Upper lobe of left lung (tissue), 6 donors: ENCODE data around the gene NALCN. TPM values are rescaled to one million over a fixed set of nuclear protein-coding genes. Genes with fewer than 3 reads are reported as not detected.

Experiments used
- ATAC-seq, 2 donors: fragments of 200-7000 bp; cut with Tn5 transposase; one replicate each; pipeline ENCODE4 v1.9.1; 2022; ENCODE audit warnings: mild to moderate bottlenecking in 2 of 2, moderate library complexity in 2 of 2; ENCODE audit not compliant: low FRiP score in 2 of 2
- DNase-seq, 2 donors: peaks; one replicate each; pipeline ENCODE4 v3.0.0-alpha.2; 2019 to 2020
- H3K27ac ChIP-seq, 4 donors: fragments of 200-600 bp; sonication (generic); one replicate each; pipeline ENCODE4 v1.5.1; 2016 to 2019
- H3K27me3 ChIP-seq, 4 donors: fragments of 200-600 bp; sonication (generic); one replicate each; pipeline ENCODE4 v1.5.1; 2017 to 2019
- H3K36me3 ChIP-seq, 4 donors: fragments of 200-600 bp; sonication (generic); one replicate each; pipeline ENCODE4 v1.5.1; 2016 to 2019
- H3K4me1 ChIP-seq, 4 donors: fragments of 200-600 bp; sonication (generic); one replicate each; pipeline ENCODE4 v1.5.1; 2018 to 2019
- H3K4me3 ChIP-seq, 4 donors: fragments of 200-600 bp; sonication (generic); one replicate each; pipeline ENCODE4 v1.5.1; 2017 to 2019; ENCODE audit warnings: mild to moderate bottlenecking in 2 of 4, moderate library complexity in 1 of 4
- H3K9me3 ChIP-seq, 4 donors: fragments of 200-600 bp; sonication (generic); one replicate each; pipeline ENCODE4 v1.5.1; 2018 to 2019
- EP300 ChIP-seq, 4 donors: sonication (generic); formaldehyde crosslinking; IDR thresholded peaks; one replicate each; pipeline ENCODE4 v1.5.1; 2017; ENCODE audit warnings: antibody characterized with exemption in 4 of 4, control low read depth in 2 of 4
- POLR2A ChIP-seq, 4 donors: fragments of 450-650 bp; IDR thresholded peaks; one replicate each; pipeline ENCODE4 v1.5.1; 2016 to 2017; ENCODE audit warnings: antibody characterized with exemption in 4 of 4, mild to moderate bottlenecking in 2 of 4
- POLR2AphosphoS5 ChIP-seq, 2 donors: sonication (generic); formaldehyde crosslinking; IDR thresholded peaks; one replicate each; pipeline ENCODE4 v1.5.1; 2017; ENCODE audit warnings: antibody characterized with exemption in 2 of 2
- WGBS, 2 donors: methylation state at CpG; one replicate each; pipeline ENCODE4 v1.1.5; 2017 to 2018; 5-methylcytosine and 5-hydroxymethylcytosine counted together
- total RNA-seq, 6 donors: library from RNA; depleted of rRNA in 4 of 6; stranded (reverse); fragments of >200 nt in 4 of 6; gene quantifications; one replicate each; pipeline versions ENCODE4 v1.1.0 to v1.2.1, GENCODE V29; 2016 to 2021
- TF ChIP-seq, protein P1 (sequence below), 6 experiments: fragments of 450-650 bp in 4 of 6; fragments of 200-600 bp in 2 of 6; sonication (generic) in 2 of 6; IDR thresholded peaks; one replicate each; pipeline ENCODE4 v1.5.1; 2016 to 2019; ENCODE audit warnings: antibody characterized with exemption in 6 of 6
- donor health status: DM: no; HTN: no; CAD: no; lungs with moderate emphysema.
- donor health status: DM: no; HTN: yes; CAD: no; lungs with severe emphysema.

NALCN gene
- total RNA-seq, 6 donors from 2014 or later = under 0.01 to 1.8 (median 1.1) TPM

- H3K27me3 ChIP-seq = no peaks in the 10 kb centered on the region
- H3K36me3 ChIP-seq = no peaks in the 10 kb centered on the region
- no peak for ATAC-seq
- H3K27ac ChIP-seq = no peak overlapping the region
- 70 to 79% methylated on average over 4 to 6 of the region's 6 CpGs for WGBS, 2 donors
- H3K9me3 ChIP-seq = peaks cover 0 to 5% (median 0%) of the 10 kb centered on the region in 4 donors
- no peak for TF ChIP-seq EP300 (IDR thresholded peaks at IDR 0.05)
- TF ChIP-seq, protein P1, sequence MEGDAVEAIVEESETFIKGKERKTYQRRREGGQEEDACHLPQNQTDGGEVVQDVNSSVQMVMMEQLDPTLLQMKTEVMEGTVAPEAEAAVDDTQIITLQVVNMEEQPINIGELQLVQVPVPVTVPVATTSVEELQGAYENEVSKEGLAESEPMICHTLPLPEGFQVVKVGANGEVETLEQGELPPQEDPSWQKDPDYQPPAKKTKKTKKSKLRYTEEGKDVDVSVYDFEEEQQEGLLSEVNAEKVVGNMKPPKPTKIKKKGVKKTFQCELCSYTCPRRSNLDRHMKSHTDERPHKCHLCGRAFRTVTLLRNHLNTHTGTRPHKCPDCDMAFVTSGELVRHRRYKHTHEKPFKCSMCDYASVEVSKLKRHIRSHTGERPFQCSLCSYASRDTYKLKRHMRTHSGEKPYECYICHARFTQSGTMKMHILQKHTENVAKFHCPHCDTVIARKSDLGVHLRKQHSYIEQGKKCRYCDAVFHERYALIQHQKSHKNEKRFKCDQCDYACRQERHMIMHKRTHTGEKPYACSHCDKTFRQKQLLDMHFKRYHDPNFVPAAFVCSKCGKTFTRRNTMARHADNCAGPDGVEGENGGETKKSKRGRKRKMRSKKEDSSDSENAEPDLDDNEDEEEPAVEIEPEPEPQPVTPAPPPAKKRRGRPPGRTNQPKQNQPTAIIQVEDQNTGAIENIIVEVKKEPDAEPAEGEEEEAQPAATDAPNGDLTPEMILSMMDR (IDR thresholded peaks at IDR 0.05) = no peak
- no peak for TF ChIP-seq POLR2AphosphoS5 (IDR thresholded peaks at IDR 0.05)
- TF ChIP-seq POLR2A (IDR thresholded peaks at IDR 0.05) = no peak
- H3K4me1 ChIP-seq = no peaks in the 10 kb centered on the region
- no peak overlapping the region for H3K4me3 ChIP-seq
- no peak for DNase-seq
Observed at GRCh38 chr13:101035119-101035620, 381.1 kb downstream of the NALCN start.

DNA sequence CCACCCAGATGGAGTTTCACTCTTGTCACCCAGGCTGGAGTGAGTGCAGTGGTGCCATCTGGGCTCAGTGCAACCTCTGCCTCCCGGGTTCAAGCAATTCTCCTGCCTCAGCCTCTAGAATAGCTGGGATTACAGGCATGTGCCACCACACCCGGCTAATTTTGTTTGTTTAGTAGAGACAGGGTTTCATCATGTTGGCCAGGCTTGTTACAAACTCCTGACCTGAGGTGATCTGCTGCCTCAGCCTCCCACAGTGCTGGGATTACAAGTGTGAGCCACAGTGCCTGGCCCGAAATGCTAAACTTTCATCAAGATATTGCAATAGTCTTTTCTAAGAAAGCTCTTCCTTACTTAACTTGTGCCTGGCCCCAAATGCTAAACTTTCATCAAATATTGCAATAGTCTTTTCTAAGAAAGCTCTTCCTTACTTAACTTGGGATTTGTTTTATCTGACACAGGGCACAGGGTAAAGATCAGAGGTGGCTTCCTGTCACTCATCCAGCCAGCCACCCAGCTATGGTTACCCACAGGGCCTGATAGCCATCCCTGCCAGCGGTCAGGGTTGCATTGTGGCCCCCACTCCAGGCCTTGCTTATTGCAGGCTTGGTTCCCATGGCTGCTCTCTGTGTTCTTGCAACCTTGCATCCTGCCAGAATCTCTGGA, 389.4 kb downstream of the NALCN start:
- Histone ChIP-seq H3K9me3 (no peaks in the 10 kb centered on the region), H3K4me1 (no peaks in the 10 kb centered on the region), H3K36me3 (no peaks in the 10 kb centered on the region), H3K4me3 (no peak overlapping the region), H3K27ac (no peak overlapping the region), H3K27me3 (no peaks in the 10 kb centered on the region)
- no peak for DNase-seq
- no peak for ATAC-seq
- TF ChIP-seq EP300 (IDR thresholded peaks at IDR 0.05) = no peak
- 72 to 84% methylated on average over 4 of the region's 4 CpGs for WGBS, 2 donors

GRCh38 chr13:101026328-101026727, 390.0 kb downstream of the NALCN start:
- H3K27ac ChIP-seq = no peak overlapping the region
- no peaks in the 10 kb centered on the region for H3K4me1 ChIP-seq
- WGBS, 2 donors = 42 to 46% methylated on average over 6 of the region's 6 CpGs
- ATAC-seq = no peak
- H3K27me3 ChIP-seq = no peaks in the 10 kb centered on the region
- no peaks in the 10 kb centered on the region for H3K36me3 ChIP-seq
- DNase-seq = no peak
- no peaks in the 10 kb centered on the region for H3K9me3 ChIP-seq
- no peak overlapping the region for H3K4me3 ChIP-seq
- TF ChIP-seq, protein P1 (IDR thresholded peaks at IDR 0.05) = no peak
- TF ChIP-seq POLR2A (IDR thresholded peaks at IDR 0.05) (no peak), EP300 (IDR thresholded peaks at IDR 0.05) (no peak), POLR2AphosphoS5 (IDR thresholded peaks at IDR 0.05) (no peak)

DNA sequence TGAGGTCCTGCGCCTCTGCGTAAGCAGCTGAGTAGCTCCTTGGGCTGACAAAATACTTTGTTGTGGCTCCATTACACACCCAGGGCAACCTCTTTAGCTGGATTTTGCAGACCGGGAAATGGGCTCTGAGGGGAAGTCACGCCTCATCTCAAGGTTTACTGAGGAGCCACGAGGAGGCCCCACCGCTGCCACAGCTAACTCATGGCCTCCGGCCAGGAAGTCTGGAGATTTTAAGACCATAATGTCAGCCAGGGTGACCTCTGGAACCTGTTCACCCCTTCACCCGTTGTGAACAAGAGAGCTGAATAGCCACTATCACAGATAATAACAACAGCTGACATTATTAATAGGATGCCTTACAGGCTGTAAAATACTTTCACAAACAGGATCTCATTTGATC, 390.4 kb downstream of the NALCN start:
- H3K4me3 ChIP-seq = no peak overlapping the region
- no peak for DNase-seq
- 39 to 42% methylated on average over 8 of the region's 8 CpGs for WGBS, 2 donors
- no peak overlapping the region for H3K27ac ChIP-seq
- H3K4me1 ChIP-seq = no peaks in the 10 kb centered on the region
- TF ChIP-seq EP300 (IDR thresholded peaks at IDR 0.05) (no peak), POLR2A (IDR thresholded peaks at IDR 0.05) (no peak), POLR2AphosphoS5 (IDR thresholded peaks at IDR 0.05) (no peak)
- TF ChIP-seq, protein P1 (IDR thresholded peaks at IDR 0.05) = no peak
- H3K9me3 ChIP-seq = no peaks in the 10 kb centered on the region
- no peak for ATAC-seq
- no peaks in the 10 kb centered on the region for H3K36me3 ChIP-seq
- H3K27me3 ChIP-seq = no peaks in the 10 kb centered on the region

DNA sequence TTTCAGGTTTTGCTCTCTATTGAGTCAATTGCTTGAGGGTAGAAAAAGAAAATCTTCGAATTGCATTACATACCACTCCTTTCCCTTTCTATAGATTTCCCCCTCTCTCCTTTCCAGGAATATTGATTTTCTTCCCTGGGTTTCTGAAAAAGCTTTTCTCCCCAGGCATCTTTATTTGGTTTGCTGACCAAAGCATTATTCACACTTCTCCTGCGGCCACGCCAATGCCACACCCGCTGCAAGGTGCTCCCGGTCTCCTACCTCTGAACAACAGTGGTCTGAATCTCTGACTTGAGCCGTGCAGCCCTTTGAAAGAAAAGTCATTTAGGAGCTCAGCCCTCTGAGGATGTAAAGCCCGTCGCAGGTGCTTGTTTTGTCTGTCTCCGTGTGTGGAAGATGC, 390.8 kb downstream of the NALCN start:
- Histone ChIP-seq H3K4me1 (no peaks in the 10 kb centered on the region), H3K27ac (no peak overlapping the region), H3K27me3 (no peaks in the 10 kb centered on the region), H3K36me3 (no peaks in the 10 kb centered on the region), H3K4me3 (no peak overlapping the region), H3K9me3 (no peaks in the 10 kb centered on the region)
- WGBS, 2 donors = 83 to 88% methylated on average over 9 of the region's 9 CpGs
- DNase-seq (no peak), ATAC-seq (no peak)
- no peak for TF ChIP-seq POLR2AphosphoS5 (IDR thresholded peaks at IDR 0.05)

GRCh38 chr13:101019126-101019525, 397.2 kb downstream of the NALCN start:
- Histone ChIP-seq H3K4me1 (no peaks in the 10 kb centered on the region), H3K27ac (no peak overlapping the region), H3K4me3 (no peak overlapping the region), H3K27me3 (no peaks in the 10 kb centered on the region), H3K36me3 (no peaks in the 10 kb centered on the region), H3K9me3 (no peaks in the 10 kb centered on the region)
- WGBS, 2 donors = 70% methylated on average over 1 of the region's 1 CpG; no CpG with 5 or more reads in 1 of the 2 donors
- TF ChIP-seq, protein P1 (IDR thresholded peaks at IDR 0.05) = no peak
- TF ChIP-seq POLR2AphosphoS5 (IDR thresholded peaks at IDR 0.05) (no peak), EP300 (IDR thresholded peaks at IDR 0.05) (no peak), POLR2A (IDR thresholded peaks at IDR 0.05) (no peak)
- ATAC-seq (no peak), DNase-seq (no peak)
